ENCODE measurements around the gene TMEM120B. TPM values are rescaled to one million over a fixed set of nuclear protein-coding genes. Genes with fewer than 3 reads are reported as not detected.
"Not testable (repeated sequence)": the region's sequence is repeated elsewhere in the genome, so short reads cannot be mapped to it uniquely, and the experiment has no call there.

TMEM120B gene
- total RNA-seq, 1 donor from 2014 or later: 7.2 TPM

GRCh38 chr12:121775501-121775900, 62.9 kb downstream of the TMEM120B start:
- DNase-seq: no peak

GRCh38 chr12:121776190-121777098, 63.9 kb downstream of the TMEM120B start:
- DNase-seq: no peak

- no peak for DNase-seq
These were observed 66.2 kb downstream of the TMEM120B start for GRCh38 chr12:121778567-121779421.

GRCh38 chr12:121779422-121779895, 66.9 kb downstream of the TMEM120B start:
- DNase-seq: no peak

GRCh38 chr12:121780429-121780828, 67.9 kb downstream of the TMEM120B start:
- no peak for DNase-seq

GRCh38 chr12:121781484-121781997, 69.0 kb downstream of the TMEM120B start:
- DNase-seq: peak; percentile 16

- DNase-seq: no peak
These were observed 69.7 kb downstream of the TMEM120B start for GRCh38 chr12:121781998-121782979.

- DNase-seq: no peak
These were observed 71.2 kb downstream of the TMEM120B start for GRCh38 chr12:121783766-121784165.

- peak; percentile 12 for DNase-seq
These were observed 71.9 kb downstream of the TMEM120B start for GRCh38 chr12:121784460-121784859.

GRCh38 chr12:121786440-121786825, 73.9 kb downstream of the TMEM120B start:
- no peak for DNase-seq

GRCh38 chr12:121787063-121788025, 74.8 kb downstream of the TMEM120B start:
- no peak for DNase-seq

GRCh38 chr12:121788176-121788818, 75.7 kb downstream of the TMEM120B start:
- DNase-seq: no peak

GRCh38 chr12:121789233-121789781, 76.8 kb downstream of the TMEM120B start:
- DNase-seq: no peak

GRCh38 chr12:121789800-121790728, 77.5 kb downstream of the TMEM120B start:
- DNase-seq: no peak

- not testable (repeated sequence) for DNase-seq
These were observed 78.2 kb downstream of the TMEM120B start for GRCh38 chr12:121790785-121791184.

- DNase-seq: no peak
These were observed 79.4 kb downstream of the TMEM120B start for GRCh38 chr12:121791671-121792551.
